HG02970 (cell line): Measurements from ENCODE around the gene CNPY4.
A peak's percentile ranks its signal among the peaks of the same experiment; 100 is the strongest.
"Not testable (repeated sequence)": the region's sequence is repeated elsewhere in the genome, so short reads cannot be mapped to it uniquely, and the experiment has no call there.

Experiments used
- ATAC-seq: cut with Tn5 transposase; IDR thresholded peaks from one replicate; pipeline ENCODE4 v1.9.1; 2021; ENCODE audit warnings: mild to moderate bottlenecking, moderate library complexity, moderate number of reproducible peaks; ENCODE audit not compliant: unreplicated experiment, low FRiP score

CNPY4 gene

GRCh38 chr7:100146350-100146749, 26.9 kb downstream of the CNPY4 start:
- ATAC-seq = not testable (repeated sequence)

- ATAC-seq = no peak
These were observed 27.8 kb downstream of the CNPY4 start for GRCh38 chr7:100147278-100147677.

- no peak for ATAC-seq
These were observed 28.8 kb downstream of the CNPY4 start for GRCh38 chr7:100148225-100148558.

- ATAC-seq = peak; percentile 96
These were observed 29.3 kb downstream of the CNPY4 start, which contains the start of gene LAMTOR4 for GRCh38 chr7:100148559-100149328. LAMTOR4 (plus strand) TSS chr7:100148918; CDS start chr7:100148973, 55 bp downstream.

- no peak for ATAC-seq
These were observed 33.0 kb downstream of the CNPY4 start for GRCh38 chr7:100152404-100152803.

GRCh38 chr7:100152937-100153666, 33.7 kb downstream of the CNPY4 start:
- ATAC-seq = no peak

- no peak for ATAC-seq
These were observed 34.5 kb downstream of the CNPY4 start for GRCh38 chr7:100153708-100154535.

- ATAC-seq = no peak
These were observed 35.4 kb downstream of the CNPY4 start for GRCh38 chr7:100154651-100155491.

GRCh38 chr7:100155553-100156317, 36.3 kb downstream of the CNPY4 start:
- ATAC-seq = no peak

GRCh38 chr7:100156331-100157068, 37.1 kb downstream of the CNPY4 start:
- no peak for ATAC-seq

- no peak for ATAC-seq
These were observed 37.6 kb downstream of the CNPY4 start for GRCh38 chr7:100157069-100157333.

GRCh38 chr7:100157334-100158228, 38.1 kb downstream of the CNPY4 start:
- no peak for ATAC-seq

- ATAC-seq = peak; percentile 68
These were observed 39.0 kb downstream of the CNPY4 start, which contains the start of gene TRAPPC14 for GRCh38 chr7:100158229-100159098. TRAPPC14 (minus strand) TSS chr7:100158723; CDS start chr7:100158499, 224 bp downstream.

- no peak for ATAC-seq
These were observed 39.7 kb downstream of the CNPY4 start for GRCh38 chr7:100159099-100159623.

GRCh38 chr7:100160067-100160466, 40.6 kb downstream of the CNPY4 start:
- ATAC-seq = no peak

GRCh38 chr7:100163006-100163531, 43.6 kb downstream of the CNPY4 start:
- ATAC-seq = no peak
